ENCODE data around the gene PLPPR1.

Gene PLPPR1

GRCh38 chr9:101014566-101014965 is 14.0 kb upstream of the PLPPR1 start:
- H3K27ac ChIP-seq (ENCODE audit: low read depth, low read length, poor library complexity, severe bottlenecking): no peak overlapping the region
- H3F3A ChIP-seq (ENCODE audit: insufficient read depth, low read length): no peaks in the 10 kb centered on the region
- no peaks in the 10 kb centered on the region for H3K9me3 ChIP-seq (ENCODE audit: low read length)
- H3K79me2 ChIP-seq (ENCODE audit: insufficient read depth, low read length): no peaks in the 10 kb centered on the region
- H3K9ac ChIP-seq (ENCODE audit: low read length): no peak overlapping the region
- no peaks in the 10 kb centered on the region for H4K20me1 ChIP-seq (ENCODE audit: insufficient read depth, low read length)
- H2AFZ ChIP-seq (ENCODE audit: low read length): no peak overlapping the region
- H3K4me1 ChIP-seq (ENCODE audit: insufficient read depth, low read length, severe bottlenecking): no peaks in the 10 kb centered on the region
- TF ChIP-seq CTCF (IDR thresholded peaks at IDR 0.05; ENCODE audit: low read length) (no peak), EZH2 (IDR thresholded peaks at IDR 0.05; ENCODE audit: borderline replicate concordance, low read length) (no peak)
- H3K27me3 ChIP-seq (ENCODE audit: insufficient read depth, low read length): no peaks in the 10 kb centered on the region
- H3K4me3 ChIP-seq (ENCODE audit: low read depth, low read length, poor library complexity, severe bottlenecking): no peak overlapping the region
- H3K36me3 ChIP-seq (ENCODE audit: insufficient read depth, low read length): no peaks in the 10 kb centered on the region
- no peak overlapping the region for H3K4me2 ChIP-seq (ENCODE audit: low read length)
- no peaks in the 10 kb centered on the region for H3K9me2 ChIP-seq (ENCODE audit: low read depth, low read length)

DNA sequence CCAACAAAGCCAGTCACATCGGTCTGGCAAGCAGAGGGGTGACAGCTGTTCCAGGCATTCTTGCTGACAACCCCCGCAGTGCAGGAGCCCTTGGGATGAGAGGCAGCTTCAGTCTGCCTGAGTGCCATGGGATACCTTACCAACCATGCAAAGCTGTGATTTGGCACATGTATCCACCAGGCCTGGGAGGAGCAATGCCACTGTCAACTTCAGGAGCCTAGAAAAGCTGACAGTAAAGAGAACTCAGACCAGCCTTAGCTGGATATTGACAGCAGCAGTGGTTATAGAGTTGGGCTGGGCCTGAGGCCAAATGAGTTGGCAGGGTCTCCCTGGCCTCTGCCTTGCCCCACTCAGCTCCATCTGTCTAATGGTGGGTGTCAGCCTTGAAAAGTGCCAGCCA is 10.1 kb upstream of the PLPPR1 start:
- H2AFZ ChIP-seq (ENCODE audit: low read length): no peak overlapping the region
- H3K4me1 ChIP-seq (ENCODE audit: insufficient read depth, low read length, severe bottlenecking): no peaks in the 10 kb centered on the region
- no peaks in the 10 kb centered on the region for H4K20me1 ChIP-seq (ENCODE audit: insufficient read depth, low read length)
- H3F3A ChIP-seq (ENCODE audit: insufficient read depth, low read length): no peaks in the 10 kb centered on the region
- no peaks in the 10 kb centered on the region for H3K79me2 ChIP-seq (ENCODE audit: insufficient read depth, low read length)
- no peaks in the 10 kb centered on the region for H3K27me3 ChIP-seq (ENCODE audit: insufficient read depth, low read length)
- H3K4me2 ChIP-seq (ENCODE audit: low read length): no peak overlapping the region
- no peaks in the 10 kb centered on the region for H3K36me3 ChIP-seq (ENCODE audit: insufficient read depth, low read length)
- no peak overlapping the region for H3K4me3 ChIP-seq (ENCODE audit: low read depth, low read length, poor library complexity, severe bottlenecking)
- H3K9me2 ChIP-seq (ENCODE audit: low read depth, low read length): no peaks in the 10 kb centered on the region
- TF ChIP-seq EZH2 (IDR thresholded peaks at IDR 0.05; ENCODE audit: borderline replicate concordance, low read length) (no peak), CTCF (IDR thresholded peaks at IDR 0.05; ENCODE audit: low read length) (no peak)
- no peaks in the 10 kb centered on the region for H3K9me3 ChIP-seq (ENCODE audit: low read length)
- no peak overlapping the region for H3K27ac ChIP-seq (ENCODE audit: low read depth, low read length, poor library complexity, severe bottlenecking)
- H3K9ac ChIP-seq (ENCODE audit: low read length): no peak overlapping the region

DNA sequence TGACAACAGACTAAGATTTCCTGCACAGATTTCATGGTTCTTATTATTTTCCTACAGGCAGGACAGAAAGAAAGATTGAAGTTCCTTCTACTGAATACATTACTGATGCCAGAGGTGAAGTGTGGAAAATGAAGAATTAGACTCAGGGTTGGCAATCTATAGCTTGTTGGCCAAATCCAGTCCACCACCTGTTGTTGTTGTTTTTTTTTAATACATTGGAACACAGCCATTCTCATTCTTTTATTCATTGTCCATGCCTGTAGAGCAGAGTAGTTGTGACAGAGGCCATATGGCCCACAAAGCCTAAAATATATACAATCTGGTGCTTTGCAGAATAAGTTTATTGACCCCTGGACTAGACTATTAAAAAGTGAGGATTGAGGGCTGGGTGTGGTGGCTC is 5.8 kb upstream of the PLPPR1 start:
- no peak overlapping the region for H3K4me2 ChIP-seq (ENCODE audit: low read length)
- H3K27ac ChIP-seq (ENCODE audit: low read depth, low read length, poor library complexity, severe bottlenecking): no peak overlapping the region
- H3K9me3 ChIP-seq (ENCODE audit: low read length): no peaks in the 10 kb centered on the region
- no peak overlapping the region for H3K9ac ChIP-seq (ENCODE audit: low read length)
- no peaks in the 10 kb centered on the region for H3K36me3 ChIP-seq (ENCODE audit: insufficient read depth, low read length)
- H3K27me3 ChIP-seq (ENCODE audit: insufficient read depth, low read length): no peaks in the 10 kb centered on the region
- H3K79me2 ChIP-seq (ENCODE audit: insufficient read depth, low read length): no peaks in the 10 kb centered on the region
- H4K20me1 ChIP-seq (ENCODE audit: insufficient read depth, low read length): no peaks in the 10 kb centered on the region
- TF ChIP-seq EZH2 (IDR thresholded peaks at IDR 0.05; ENCODE audit: borderline replicate concordance, low read length) (no peak), CTCF (IDR thresholded peaks at IDR 0.05; ENCODE audit: low read length) (no peak)
- no peak overlapping the region for H3K4me3 ChIP-seq (ENCODE audit: low read depth, low read length, poor library complexity, severe bottlenecking)
- H3K4me1 ChIP-seq (ENCODE audit: insufficient read depth, low read length, severe bottlenecking): no peaks in the 10 kb centered on the region
- H2AFZ ChIP-seq (ENCODE audit: low read length): no peak overlapping the region
- no peaks in the 10 kb centered on the region for H3K9me2 ChIP-seq (ENCODE audit: low read depth, low read length)
- no peaks in the 10 kb centered on the region for H3F3A ChIP-seq (ENCODE audit: insufficient read depth, low read length)

Measured in OCI-LY1 (cell line).